Cardiac septum (tissue), 1 donor: ENCODE data around the gene ARHGEF16. TPM values are rescaled to one million over a fixed set of nuclear protein-coding genes. Genes with fewer than 3 reads are reported as not detected.

Source experiments
- DNase-seq: peaks from one replicate; pipeline ENCODE4 v3.0.0-alpha.2; 2020; ENCODE audit warnings: low spot score
- intact Hi-C: fragments of 100-400 bp; cut with DNase I; formaldehyde crosslinking; loops from one replicate; pipeline ENCODE4 v1.14.0; 2022
- long read RNA-seq: library from polyadenylated mRNA; unstranded; transcript quantifications from one replicate; pipeline ENCODE4 v2.0.0, GENCODE V29; 2021
- total RNA-seq: library from RNA; stranded (reverse); fragmentation: NEBNext Ultra II Directional; extraction: Animal tissue kit (Norgen Biotek cat#: 25700); gene quantifications from one replicate; pipeline ENCODE4 v1.2.1, GENCODE V29; 2021
- donor health status: DM: no; HTN: no; CAD: no.

Gene ARHGEF16
- 0.57 TPM for total RNA-seq
- long read RNA-seq, partial matches to known transcripts = 0 of 1 reads
- long read RNA-seq, other reads (novel, unspliced or antisense) = 0 of 1 reads

GRCh38 chr1:3453891-3454810 lies at the start of gene ARHGEF16:
Gene ARHGEF16 (plus strand): TSS chr1:3454665. CDS start chr1:3463085, 8,420 bp downstream.
- no peak for DNase-seq
- intact Hi-C loops = loop anchor here (1.0 to 2.0 kb wide), 2 partner anchors 30 to 165 kb away; no protein-coding TSS in a partner anchor

- no peak for DNase-seq
- intact Hi-C loops = no loop called here
Observed at GRCh38 chr1:3404801-3405200, 49.7 kb upstream of the ARHGEF16 start.

DNA sequence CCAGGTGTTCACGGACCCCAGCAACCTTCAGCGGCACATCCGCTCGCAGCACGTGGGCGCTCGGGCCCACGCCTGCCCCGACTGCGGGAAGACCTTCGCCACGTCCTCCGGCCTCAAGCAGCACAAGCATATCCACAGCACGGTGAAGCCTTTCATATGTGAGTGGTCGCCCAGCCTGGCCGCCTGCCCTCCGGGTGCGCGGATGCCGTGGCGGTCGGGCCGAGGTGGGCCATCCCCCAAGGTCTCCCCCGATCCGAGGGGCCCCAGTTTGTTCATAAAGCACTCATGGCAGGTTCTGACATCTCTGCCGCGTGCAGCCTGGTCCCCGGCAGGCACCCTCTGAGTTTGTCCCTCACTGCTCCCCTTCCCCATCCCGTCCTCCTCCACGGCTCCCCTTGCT lies 49.0 kb upstream of the ARHGEF16 start:
- intact Hi-C loops = no loop called here
- no peak for DNase-seq

GRCh38 chr1:3405974-3406867 lies 48.2 kb upstream of the ARHGEF16 start:
- DNase-seq = no peak
- intact Hi-C loops = no loop called here

- intact Hi-C loops = no loop called here
- DNase-seq = no peak
Observed at GRCh38 chr1:3407021-3407420, 47.4 kb upstream of the ARHGEF16 start.

GRCh38 chr1:3408751-3409266 lies 45.7 kb upstream of the ARHGEF16 start:
- intact Hi-C loops = no loop called here
- DNase-seq = no peak

- intact Hi-C loops = loop anchor here (1.0 kb wide), 1 partner anchor 343 kb away; no protein-coding TSS in a partner anchor
Observed at GRCh38 chr1:3409366-3410141, 44.9 kb upstream of the ARHGEF16 start.

DNA sequence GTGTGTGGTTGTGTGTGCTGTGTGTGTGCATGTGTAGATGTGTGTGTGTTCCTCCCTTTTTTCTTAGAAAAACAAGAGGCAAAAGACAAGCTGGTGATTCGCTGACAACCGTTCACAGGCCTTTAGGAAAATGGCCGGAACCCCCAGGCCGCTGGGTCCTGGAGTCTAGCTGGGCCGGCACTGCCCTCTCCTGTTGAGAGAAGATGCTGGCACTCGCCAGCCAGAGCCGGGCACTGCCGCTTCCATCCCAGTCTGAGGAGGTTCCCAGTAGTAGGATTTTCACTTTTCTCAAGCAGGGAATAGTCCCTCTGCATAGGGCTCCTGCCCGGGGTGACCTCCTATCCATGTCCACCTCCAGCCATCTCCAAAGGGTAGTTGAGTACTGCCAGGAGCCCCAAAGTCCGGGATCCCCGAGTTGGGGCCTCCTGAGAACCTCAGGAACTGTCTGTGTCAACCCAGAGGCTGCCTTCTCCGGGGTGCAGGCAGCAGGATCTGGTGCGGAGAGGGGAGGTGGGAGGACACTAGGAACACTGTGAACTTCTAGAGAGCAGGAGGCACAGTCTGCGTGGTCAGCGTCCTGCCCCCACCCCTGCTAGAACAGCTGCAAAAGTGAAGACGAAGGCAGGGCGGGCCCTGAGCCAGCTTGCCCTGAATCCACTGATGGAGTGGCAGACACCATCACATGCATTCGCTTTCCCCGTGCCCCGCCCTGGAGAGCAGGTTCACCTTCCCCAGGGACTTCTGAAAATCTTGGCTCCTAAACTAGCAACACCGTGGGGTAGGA lies 44.1 kb upstream of the ARHGEF16 start:
- intact Hi-C loops = loop anchor here (1.0 kb wide), 1 partner anchor 344 kb away; no protein-coding TSS in a partner anchor
- DNase-seq = no peak

More at GRCh38 chr1:3409366-3410141, 44.9 kb upstream of the ARHGEF16 start:
- no peak for DNase-seq

DNA sequence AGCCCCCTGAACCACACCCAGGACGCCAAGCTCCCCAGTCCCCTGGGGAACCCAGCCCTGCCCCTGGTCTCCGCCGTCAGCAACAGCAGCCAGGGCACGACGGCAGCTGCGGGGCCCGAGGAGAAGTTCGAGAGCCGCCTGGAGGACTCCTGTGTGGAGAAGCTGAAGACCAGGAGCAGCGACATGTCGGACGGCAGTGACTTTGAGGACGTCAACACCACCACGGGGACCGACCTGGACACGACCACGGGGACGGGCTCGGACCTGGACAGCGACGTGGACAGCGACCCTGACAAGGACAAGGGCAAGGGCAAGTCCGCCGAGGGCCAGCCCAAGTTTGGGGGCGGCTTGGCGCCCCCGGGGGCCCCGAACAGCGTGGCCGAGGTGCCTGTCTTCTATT lies 42.7 kb upstream of the ARHGEF16 start:
- intact Hi-C loops = no loop called here
- DNase-seq = no peak

GRCh38 chr1:3412376-3412775 lies 42.1 kb upstream of the ARHGEF16 start:
- intact Hi-C loops = no loop called here
- DNase-seq = no peak

GRCh38 chr1:3413975-3414710 lies 40.3 kb upstream of the ARHGEF16 start:
- intact Hi-C loops = no loop called here

DNA sequence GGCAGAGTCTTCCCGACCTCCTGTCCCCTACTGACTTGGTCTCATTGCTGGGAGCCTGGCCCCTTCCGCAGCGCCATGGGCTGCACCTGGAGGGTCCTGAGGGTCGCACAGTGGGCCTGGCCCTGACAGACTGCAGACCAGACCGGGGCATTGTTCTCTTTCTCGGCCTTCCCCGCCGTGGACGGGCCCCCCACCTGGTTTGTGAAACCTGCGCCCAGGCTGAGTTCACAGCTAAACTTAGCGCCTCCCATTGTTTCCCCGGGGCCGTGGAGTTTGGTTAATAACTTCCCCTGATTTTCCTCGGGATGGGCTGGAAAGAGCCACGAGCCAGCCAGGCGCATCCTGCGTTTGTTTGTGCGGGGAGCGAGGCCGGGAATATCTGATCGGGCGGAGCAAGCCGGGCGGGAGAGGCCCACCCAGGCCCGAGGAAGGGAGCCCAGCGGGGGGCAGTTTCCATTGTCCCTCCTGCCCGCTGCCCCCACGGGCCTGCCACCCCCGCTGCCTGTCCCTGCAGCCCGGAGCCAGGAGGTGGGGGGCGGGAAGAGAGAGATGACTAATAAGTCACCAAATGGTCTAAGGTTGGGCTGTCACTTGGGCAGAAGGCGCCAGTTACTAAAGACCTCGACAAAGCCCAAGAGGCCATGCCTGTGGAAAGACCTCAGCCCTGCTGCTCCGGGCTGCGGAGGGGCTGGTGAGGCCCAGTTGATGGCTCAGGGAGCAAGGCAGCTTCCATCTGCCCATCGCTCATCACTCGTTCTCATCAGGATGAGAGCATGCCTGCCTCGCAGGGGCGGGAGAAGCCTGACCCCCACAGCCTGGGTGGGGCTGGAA lies 39.0 kb upstream of the ARHGEF16 start:
- peak; percentile 81 for DNase-seq
- intact Hi-C loops = no loop called here

More at GRCh38 chr1:3413975-3414710, 40.3 kb upstream of the ARHGEF16 start:
- DNase-seq = no peak

DNA sequence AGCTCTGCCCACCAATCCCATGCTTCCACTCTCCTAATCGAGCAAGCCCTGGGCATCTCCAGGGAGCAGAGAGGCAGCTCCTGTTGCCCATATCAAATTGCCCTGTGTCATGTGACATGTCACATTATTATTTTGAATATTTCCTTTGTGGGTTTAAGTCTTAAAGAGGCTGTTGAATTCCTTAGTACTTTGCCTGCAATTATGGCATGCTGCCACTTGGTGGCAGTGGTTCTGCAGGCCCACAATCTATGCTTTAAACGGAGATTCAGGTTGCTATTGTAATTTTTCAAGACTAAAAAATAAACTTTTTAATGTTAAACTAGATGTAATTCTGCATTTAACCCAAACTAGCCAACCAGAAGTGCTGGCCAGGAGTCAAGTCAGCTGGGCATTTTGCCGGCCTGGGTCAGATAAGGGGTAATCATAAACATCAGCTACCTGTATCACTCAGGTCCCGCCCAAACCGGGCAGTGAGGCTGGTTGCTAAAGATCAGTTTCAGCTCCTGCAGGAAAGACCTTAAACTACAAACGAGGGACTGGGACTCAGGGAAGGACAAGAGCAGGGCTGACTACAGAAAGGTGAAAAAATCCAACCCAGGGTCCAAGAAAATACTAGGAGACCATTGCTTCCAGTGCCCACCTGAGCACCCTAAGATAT lies 37.3 kb upstream of the ARHGEF16 start:
- intact Hi-C loops = no loop called here
- no peak for DNase-seq

- intact Hi-C loops = no loop called here
- DNase-seq = no peak
Observed at GRCh38 chr1:3417934-3418333, 36.5 kb upstream of the ARHGEF16 start.

- intact Hi-C loops = no loop called here
- no peak for DNase-seq
Observed at GRCh38 chr1:3418600-3418999, 35.9 kb upstream of the ARHGEF16 start.
